Measurements from ENCODE around the gene MACROD2.

- TF ChIP-seq CTCF (IDR thresholded peaks at IDR 0.05) = no peak
- TF ChIP-seq POLR2AphosphoS5 (IDR thresholded peaks at IDR 0.05) = no peak
These were observed 1894.4 kb downstream of the MACROD2 start for GRCh38 chr20:15889514-15890256.
